Brain microvascular endothelial cell (primary cell): ENCODE measurements around the gene AKIP1.
"Not testable (repeated sequence)": the region's sequence is repeated elsewhere in the genome, so short reads cannot be mapped to it uniquely, and the experiment has no call there.

Experiments
- DNase-seq: peaks from one replicate; pipeline ENCODE4 v3.0.0-alpha.2; 2020
- H3K27ac ChIP-seq: fragments of 250-450 bp; sonication (Bioruptor Pico); 2 replicates; pipeline ENCODE4 v1.5.1; 2020; ENCODE audit warnings: mild to moderate bottlenecking, moderate library complexity
- H3K27me3 ChIP-seq: fragments of 250-450 bp; sonication (Bioruptor Pico); replicated peaks from 2 replicates; pipeline ENCODE4 v1.5.1; 2020; ENCODE audit warnings: mild to moderate bottlenecking
- H3K36me3 ChIP-seq: fragments of 250-450 bp; sonication (Bioruptor Pico); replicated peaks from 2 replicates; pipeline ENCODE4 v1.5.1; 2020; ENCODE audit warnings: mild to moderate bottlenecking
- H3K4me3 ChIP-seq: 2 replicates; pipeline ENCODE4 v1.5.1; 2011; ENCODE audit warnings: low read depth, mild to moderate bottlenecking, control low read depth, low read length, moderate library complexity
- in situ Hi-C: cut with HindIII; loops from 2 replicates; pipeline ENCODE4 v1.10.0; 2017; ENCODE audit warnings: low sequenced_read_pairs, low pct_ligation_motif_present
- TF ChIP-seq, protein P1 (sequence below): IDR thresholded peaks from 2 replicates; pipeline ENCODE4 v1.5.1; 2011; ENCODE audit warnings: low read depth, mild to moderate bottlenecking, moderate library complexity, low read length, control low read depth, inconsistent platforms; ENCODE audit errors: missing control alignments

The AKIP1 gene

DNA sequence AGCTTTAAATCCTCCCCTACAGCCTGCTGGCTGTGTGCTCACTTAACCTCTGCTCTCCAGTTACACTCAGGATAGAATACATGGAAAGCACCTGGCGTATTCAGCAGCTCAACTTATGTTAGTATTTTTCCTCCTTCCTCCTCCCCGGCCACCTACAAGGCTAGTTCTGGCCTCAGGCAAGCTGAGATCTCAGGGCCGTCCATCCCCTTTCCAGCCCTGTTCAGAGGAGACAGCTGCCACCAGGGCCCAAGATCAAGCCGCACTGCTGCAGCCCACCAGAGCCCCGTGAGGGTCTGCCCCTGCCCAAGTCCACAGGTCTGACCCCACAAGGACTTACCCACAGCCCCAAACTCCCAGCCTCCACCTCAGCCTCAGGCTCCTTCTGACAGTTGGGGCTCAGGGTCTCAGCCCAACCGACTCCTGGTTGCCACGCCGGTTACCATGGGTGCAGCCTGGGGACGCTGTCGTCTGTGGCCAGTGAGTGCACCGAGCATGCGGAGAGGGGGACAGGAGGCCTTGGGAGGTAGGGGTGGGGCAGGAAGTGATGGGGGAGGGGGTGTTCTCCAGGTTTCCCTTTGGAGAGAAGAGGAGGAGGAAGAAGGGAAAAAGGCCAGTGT lies 21.7 kb downstream of the AKIP1 start, which contains the start of gene C11orf16:
C11orf16 (minus strand) TSS at position 384 of the 617 bp plus-strand sequence. CDS start 639 bp downstream, outside the sequence.
- DNase-seq, result no peak
- TF ChIP-seq, protein P1, sequence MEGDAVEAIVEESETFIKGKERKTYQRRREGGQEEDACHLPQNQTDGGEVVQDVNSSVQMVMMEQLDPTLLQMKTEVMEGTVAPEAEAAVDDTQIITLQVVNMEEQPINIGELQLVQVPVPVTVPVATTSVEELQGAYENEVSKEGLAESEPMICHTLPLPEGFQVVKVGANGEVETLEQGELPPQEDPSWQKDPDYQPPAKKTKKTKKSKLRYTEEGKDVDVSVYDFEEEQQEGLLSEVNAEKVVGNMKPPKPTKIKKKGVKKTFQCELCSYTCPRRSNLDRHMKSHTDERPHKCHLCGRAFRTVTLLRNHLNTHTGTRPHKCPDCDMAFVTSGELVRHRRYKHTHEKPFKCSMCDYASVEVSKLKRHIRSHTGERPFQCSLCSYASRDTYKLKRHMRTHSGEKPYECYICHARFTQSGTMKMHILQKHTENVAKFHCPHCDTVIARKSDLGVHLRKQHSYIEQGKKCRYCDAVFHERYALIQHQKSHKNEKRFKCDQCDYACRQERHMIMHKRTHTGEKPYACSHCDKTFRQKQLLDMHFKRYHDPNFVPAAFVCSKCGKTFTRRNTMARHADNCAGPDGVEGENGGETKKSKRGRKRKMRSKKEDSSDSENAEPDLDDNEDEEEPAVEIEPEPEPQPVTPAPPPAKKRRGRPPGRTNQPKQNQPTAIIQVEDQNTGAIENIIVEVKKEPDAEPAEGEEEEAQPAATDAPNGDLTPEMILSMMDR, result no peak
- in situ Hi-C loops, result no loop called here
- no peaks in the 10 kb centered on the region for H3K27me3 ChIP-seq
- H3K27ac ChIP-seq, result no peak within 1 kb of the TSS
- H3K36me3 ChIP-seq, result no peaks in the 10 kb centered on the region
- no peak within 1 kb of the TSS for H3K4me3 ChIP-seq

DNA sequence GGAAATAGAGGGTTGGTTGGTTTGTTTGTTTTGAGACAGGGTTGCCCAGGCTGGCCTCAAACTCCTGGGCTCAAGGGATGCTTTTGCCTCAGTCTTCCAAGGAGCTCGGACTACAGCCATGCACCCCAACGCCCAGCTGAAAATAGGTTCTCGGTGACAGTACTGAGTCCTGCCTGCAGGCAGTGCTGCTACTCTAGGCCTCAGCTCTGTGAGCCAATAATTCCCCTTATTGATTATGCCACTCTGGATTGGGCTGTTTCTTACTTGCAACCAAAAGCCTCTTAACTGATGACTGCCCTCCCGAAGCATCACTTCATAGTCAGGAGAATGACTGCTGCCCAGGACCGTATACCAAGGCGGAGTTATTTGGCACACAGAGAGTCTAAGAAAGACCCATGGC lies 22.9 kb downstream of the AKIP1 start:
- TF ChIP-seq, protein P1, result peak; percentile 33
- no peak for DNase-seq
- in situ Hi-C loops, result no loop called here

DNA sequence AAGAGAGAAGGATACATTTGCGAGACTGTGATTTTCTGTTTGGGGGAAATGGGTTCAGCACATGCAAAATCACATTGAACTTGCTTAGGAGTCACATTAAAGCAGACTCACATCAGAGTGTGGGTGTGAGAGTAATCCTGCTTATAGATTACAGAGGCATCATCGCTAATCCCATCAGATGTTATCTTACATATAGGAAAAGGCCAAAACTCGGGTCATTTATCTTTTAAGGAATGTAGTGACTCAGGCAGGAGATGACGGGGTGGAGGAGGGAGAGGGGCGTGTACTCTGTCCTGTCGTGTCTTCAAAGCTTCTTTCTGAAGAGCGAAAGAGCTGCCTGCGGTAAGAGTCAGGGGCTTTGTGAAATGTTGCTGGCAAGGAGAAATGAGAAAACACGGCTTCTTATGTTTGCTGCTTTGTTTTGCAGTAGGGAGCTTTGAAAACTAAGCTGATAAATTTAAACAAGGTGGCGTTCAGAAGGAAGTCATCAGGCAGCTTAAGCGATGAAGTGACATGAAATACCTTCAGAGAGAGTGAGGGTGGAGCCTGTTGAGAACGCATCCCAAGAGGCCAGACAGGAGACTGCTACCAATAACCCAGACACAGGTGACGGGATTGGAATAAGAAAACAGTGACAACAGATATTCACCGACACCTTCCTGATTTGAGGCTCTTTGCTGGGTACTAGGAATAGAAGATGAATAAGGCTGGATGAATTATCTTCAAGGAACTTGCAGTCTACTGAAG lies 23.9 kb downstream of the AKIP1 start:
- Histone ChIP-seq H3K27ac (peak overlapping the region; percentile 45), H3K4me3 (no peak overlapping the region), H3K27me3 (no peaks in the 10 kb centered on the region), H3K36me3 (no peaks in the 10 kb centered on the region)
- DNase-seq, result peak; percentile 88
- TF ChIP-seq, protein P1, result no peak
- in situ Hi-C loops, result no loop called here

More for the DNA sequence above, 22.9 kb downstream of the AKIP1 start:
- no peaks in the 10 kb centered on the region for H3K36me3 ChIP-seq
- H3K27ac ChIP-seq, result no peak overlapping the region
- H3K4me3 ChIP-seq, result no peak overlapping the region
- no peaks in the 10 kb centered on the region for H3K27me3 ChIP-seq

DNA sequence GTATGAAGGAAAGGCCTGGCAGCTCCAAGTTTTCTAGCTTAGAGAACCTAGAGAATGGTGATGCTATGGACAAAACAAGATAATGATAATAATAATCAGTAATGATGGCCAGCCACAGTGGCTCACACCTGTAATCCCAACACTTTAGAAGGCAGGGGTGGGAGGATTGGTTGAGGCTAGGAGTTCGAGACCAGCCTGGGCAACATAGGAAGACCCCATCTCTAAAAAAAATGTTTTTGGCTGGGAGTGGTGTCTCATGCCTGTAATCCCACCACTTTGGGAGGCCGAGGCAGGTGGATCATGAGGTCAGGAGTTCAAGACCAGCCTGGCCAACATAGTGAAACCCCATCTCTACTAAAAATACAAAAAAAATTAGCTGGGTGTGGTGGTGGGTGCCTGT lies 24.8 kb downstream of the AKIP1 start:
- H3K27ac ChIP-seq, DNase-seq, in situ Hi-C loops, H3K27me3 ChIP-seq, H3K36me3 ChIP-seq, H3K4me3 ChIP-seq: not testable (repeated sequence)

DNA sequence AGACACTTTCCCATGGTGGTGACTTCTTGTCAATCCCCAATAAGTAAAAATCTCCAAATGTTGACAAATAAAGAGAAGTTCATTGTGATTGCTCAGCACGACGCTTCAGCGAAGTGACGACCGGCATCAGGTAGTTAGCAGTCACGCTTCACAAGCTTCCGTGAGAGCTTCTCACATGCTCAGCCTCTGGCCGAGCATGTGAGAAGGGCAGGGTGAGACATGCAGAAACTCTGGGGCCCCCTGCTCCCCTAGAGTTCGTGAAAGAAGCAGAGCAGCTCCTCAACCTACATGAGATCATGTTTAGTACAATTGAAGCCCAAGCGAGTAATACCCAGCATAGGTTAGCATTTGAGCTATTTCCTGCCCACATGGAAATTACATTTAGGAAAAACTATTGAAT lies 26.2 kb downstream of the AKIP1 start:
- in situ Hi-C loops, result no loop called here
- Histone ChIP-seq H3K27ac (no peak overlapping the region), H3K27me3 (no peaks in the 10 kb centered on the region), H3K36me3 (no peaks in the 10 kb centered on the region), H3K4me3 (no peak overlapping the region)
- TF ChIP-seq, protein P1, result no peak
- no peak for DNase-seq

DNA sequence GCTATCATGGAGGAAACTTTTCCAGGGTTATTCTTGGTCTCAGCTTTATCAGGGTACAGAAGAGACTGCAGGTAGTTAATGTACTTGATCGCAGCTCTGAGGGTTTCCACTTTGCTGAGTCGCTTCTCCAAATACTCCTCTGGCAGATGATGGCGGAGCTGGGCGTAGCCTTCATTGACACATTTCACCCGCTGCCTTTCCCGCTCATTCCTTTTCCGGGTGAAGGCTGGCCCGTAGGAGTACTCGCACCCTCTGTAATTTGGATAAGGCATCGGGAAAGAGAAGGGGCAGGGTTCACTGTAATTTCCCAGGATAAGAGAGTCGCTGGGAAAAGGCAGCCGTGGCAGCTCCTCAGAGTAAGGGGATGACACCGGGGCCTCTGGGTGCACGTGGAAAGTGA lies 26.7 kb downstream of the AKIP1 start:
- no peak overlapping the region for H3K4me3 ChIP-seq
- in situ Hi-C loops, result no loop called here
- TF ChIP-seq, protein P1, result no peak

More for the DNA sequence above, 26.7 kb downstream of the AKIP1 start:
- H3K27me3 ChIP-seq, result no peaks in the 10 kb centered on the region
- H3K36me3 ChIP-seq, result no peaks in the 10 kb centered on the region
- no peak overlapping the region for H3K27ac ChIP-seq
- DNase-seq, result no peak
